Activated T-cell treated with anti-CD3 and anti-CD28 coated beads, Interleukin-2, amount 50 U/mL, for 1 hour (primary cell): ENCODE results near the gene DPF3.

ENCODE experiments used
- DNase-seq: peaks from one replicate; pipeline ENCODE4 v3.0.0-alpha.2; 2020

The DPF3 gene

DNA sequence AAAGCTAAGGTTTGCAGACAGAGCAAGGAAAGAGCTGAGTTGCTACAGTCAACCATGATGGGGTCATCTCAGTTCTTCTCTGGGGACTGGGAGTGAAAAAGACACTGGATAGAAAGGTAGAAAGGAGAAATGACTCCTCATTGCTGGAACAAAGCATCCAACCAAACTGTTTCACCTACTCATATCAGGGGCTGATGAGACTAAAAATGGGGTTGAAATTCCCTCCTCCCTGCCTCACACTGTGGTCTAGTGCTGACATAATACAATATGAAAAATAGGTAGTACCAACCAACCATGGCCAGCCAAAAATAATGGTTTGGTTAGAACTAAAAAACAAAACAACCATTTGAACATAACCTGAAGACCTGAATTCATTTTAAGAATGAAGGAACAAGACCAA lies 220.7 kb downstream of the DPF3 start:
- DNase-seq: no peak

DNA sequence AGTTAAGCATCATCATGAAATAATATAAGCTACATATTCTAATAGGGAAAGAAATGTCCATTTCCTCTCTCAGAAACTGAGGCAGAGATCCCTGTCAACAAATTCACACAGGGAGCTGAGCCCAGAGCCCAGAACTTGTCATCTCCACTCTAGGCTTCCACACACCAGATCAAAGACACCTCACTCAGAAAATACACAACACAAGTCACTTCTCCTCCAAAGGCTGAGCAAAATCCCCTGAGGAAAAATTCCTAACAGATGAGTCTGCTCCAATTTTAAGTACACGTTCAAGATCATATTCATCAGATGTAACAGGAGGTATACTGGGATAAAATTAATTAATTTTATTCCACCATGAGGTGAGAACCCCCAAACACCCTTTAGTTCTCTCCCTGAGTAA lies 227.3 kb downstream of the DPF3 start:
- no peak for DNase-seq

DNA sequence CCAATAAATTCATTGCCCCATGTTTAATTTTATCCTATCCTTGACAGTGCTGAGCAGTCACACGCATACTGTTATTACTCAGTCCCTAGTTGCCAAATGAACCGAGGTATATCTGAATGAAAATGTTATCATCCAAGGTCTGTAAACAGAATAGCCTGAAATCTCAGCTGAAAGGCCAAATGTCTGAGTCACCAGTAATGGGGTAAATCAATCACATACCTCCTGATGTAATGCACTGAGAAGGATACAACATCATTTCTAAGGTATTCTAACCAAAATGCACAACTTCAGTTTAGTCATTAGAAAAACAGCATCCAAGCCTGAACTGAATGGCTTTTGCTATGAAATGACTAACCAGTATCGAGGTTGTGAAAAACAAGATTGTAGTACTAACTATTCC lies 228.6 kb downstream of the DPF3 start:
- DNase-seq: no peak

DNA sequence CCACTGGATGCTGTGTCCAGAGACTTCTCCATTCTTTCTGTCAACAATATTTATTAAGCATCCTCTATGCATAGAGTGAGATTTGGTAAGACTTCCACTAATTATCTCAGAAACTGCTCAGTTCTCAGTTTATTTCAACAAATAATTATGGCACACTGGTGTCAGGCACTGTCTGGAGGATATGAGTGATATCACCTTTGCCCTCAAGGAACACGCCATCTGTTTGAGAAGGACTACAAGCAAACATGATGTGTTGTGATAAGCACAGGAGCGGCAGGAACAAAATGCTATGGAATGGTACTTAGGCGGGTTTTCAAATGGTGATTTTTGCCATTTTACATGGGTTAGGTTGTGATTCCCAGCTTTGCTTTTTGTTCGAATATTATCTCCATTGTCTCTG lies 229.2 kb downstream of the DPF3 start:
- no peak for DNase-seq

DNA sequence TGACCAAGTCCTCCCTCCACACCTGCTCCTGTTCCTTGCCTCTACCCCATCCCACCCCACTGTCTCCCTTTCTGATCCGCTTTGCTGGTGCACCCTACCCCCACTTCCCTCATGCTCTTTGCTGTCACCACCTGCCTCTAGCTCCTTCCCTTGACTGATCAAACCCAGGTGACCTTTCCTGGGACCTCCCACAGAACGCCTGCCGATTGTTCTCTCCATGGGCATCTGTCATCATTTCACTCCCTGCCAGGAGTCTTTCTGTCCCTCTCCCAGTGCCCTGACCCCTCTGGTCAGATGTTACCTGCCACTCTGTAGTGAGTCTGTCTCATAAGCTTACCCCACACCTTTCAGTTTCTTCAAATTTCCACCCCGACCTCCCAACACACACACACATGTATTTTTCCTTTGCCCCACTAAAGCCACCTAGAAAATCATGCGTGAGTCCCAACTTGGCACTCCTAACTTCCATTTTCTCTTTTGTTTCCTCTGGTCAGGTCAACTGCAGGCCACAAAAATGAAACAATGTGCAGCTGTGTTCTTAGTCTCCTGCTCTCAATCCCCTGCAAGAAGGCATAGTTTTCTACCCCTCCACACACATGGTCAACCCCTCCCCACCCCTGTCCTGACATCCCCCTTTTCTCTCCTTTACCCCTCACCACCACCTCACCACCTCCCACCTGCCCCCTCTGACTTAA lies 229.8 kb downstream of the DPF3 start:
- DNase-seq: no peak

DNA sequence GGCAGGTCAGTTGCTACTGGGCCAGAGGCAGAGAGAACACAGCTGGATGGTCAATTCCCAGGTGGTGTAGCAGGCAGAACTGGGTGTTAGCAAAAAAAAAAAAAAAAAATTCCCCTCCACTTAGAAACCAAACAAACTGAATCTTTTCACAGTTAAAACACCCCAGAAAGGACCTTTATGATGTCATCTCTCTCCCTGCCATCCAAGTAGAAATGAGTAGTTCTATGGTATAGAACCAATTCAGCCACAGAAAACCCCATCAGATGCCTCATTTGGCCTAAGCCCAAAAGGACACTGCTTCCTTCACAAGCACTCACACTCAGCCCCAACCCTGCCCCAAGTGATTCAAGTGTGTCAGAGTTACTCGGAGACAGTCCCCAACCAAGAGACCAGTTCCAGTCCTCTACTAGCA lies 230.8 kb downstream of the DPF3 start:
- DNase-seq: no peak

DNA sequence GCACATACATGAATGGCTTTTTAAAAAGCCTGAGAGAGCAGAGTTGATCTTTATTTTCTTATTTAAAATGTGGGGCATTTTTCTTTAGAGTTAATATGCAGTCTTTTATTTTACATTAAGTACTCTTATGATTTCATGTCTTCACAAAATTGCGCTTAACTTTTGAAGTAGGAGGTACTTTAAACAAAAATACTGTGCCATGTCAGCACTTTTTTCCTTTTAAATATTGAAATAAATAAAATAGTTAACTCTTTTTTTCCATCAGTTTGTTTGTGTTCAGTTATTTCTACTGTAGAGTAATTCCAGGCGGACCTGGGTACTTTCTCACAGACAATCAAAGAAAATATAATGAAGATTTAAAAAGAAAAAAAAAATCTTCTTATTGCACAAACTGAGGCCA lies 231.7 kb downstream of the DPF3 start:
- DNase-seq: no peak

DNA sequence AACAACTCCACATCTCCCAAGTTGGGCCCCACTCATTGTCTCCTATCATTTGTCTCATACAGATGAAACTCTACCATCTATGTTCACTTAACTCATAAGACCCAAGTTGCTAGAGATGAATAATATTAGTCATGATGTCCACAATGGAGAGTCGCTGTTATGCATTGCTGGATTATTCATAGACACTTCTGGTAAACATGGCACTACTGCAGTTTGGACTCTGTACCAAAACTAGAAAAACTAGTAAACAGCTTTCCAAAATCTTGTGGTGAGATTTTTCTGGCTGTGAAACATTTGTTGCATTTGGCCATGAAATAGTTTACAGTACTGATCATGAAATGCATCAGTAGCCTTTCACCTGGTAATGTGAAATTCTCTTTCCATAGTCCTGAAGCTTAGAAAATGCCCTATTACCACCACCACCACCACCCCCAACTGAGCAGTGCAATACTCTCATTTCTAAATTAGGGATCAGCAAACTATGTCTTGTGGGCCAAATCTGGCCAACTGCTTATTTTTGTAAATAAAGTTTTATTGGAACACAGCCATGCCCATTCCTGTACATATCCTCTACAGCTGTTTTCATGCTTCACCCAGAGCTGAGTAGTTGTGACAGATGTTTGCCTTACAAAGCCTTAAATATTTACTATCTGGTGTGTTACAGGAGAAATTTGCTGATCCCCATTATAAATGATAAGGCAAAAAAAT lies 236.5 kb downstream of the DPF3 start:
- DNase-seq: no peak

DNA sequence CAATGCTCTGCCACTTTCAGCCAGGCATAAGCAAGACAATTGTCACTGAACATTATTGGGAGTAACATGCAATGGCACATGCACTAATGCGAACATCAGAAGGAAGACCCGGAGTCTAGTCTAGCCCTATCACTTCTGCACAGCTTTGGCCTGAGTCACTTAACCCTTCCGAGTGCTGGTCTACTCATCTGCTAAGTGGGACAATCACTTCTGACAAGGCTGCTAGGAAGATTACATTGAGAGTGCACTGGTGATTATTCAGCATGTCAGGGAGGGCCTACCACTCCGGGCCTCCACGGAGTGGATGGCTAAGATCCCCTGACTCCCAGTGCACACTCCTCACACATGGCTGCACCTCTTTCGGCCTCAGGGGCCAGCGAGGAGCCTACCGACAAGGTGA lies 240.9 kb downstream of the DPF3 start:
- no peak for DNase-seq

DNA sequence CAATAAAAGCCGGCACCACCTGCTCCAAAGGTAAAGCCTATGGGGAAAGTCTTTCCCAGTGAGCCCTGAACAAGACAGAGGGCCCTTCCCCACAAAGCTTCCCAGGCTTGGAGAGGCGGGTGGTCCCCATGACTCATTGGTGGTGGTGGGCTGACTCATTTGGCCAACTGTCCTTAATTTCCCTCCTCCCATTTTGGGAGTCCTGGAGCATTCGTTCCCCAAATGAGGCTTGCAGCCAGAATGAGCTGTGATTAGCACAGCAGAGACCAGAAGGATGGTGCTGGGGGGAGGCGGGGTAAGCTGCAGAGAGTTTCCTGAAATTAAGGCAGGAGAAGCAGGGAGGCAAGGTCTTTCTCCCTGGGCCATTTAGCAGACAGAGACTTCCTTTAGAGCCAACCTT lies 241.7 kb downstream of the DPF3 start:
- DNase-seq: no peak

DNA sequence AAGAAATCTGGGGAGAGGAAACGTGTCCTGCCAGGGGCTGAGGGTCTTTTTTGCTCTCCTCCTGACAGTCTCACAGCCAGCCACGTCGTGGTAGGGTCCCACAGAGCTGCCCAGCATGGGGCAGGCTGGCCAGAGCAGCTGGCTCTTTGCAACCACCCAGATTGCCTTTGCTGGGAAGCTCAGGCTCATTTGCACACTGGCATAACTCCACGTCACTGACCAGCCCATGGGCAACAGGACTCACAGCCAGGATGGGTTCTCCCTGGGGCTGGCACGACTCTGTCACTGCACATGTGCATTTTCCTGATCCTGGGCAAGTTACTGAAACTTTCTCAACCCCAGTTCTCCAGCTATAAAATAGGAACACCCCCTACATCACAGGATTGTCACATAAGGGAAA lies 242.2 kb downstream of the DPF3 start:
- DNase-seq: no peak

DNA sequence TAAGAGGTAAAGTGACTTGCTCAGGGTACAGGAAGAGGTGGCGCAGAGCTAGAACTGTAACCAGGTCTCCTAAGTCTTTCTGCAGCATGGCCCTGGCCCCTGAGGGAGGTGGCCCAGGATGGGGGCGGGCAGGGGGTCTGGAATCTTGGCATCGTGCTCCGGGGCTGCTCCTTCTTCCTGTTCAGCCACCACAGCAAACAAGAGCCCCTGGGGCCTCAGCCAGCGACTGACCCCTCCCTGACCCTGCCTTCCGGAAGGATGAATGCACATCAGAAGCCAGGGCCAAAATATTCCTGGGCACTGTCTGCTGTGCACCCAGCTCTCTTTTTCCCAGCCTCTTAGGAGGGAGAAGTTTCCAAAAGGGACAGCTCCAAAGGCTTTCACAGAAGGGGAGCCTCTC lies 242.8 kb downstream of the DPF3 start:
- no peak for DNase-seq

DNA sequence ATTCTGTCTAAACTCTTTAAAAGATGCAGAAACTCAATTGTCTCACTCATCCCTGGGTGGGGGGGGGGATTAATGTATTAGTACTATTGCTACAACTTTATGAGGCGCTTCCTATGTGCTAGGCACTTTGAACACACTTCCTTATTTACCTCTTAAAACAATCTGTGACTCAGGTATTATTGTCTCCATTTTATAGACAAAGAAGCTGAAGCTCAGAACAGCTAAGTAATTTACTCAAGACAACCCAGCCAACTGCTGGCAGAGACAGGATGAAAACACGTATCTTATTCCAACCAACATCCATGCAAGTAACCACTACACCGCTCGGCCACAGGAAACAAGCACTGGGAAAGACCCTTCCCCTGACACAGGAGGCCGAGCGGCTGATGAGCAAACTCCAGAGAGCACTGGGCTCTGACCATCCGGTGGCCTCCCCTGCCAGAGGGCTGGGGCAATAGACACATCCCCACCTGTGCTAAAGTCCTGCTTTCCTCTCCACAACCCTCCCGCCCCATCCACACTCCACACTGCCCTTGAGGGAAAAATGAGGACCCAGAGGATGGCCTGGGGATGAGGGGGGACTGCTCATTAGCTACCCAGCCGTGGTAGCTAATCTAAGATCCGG lies 244.2 kb downstream of the DPF3 start:
- DNase-seq: no peak

DNA sequence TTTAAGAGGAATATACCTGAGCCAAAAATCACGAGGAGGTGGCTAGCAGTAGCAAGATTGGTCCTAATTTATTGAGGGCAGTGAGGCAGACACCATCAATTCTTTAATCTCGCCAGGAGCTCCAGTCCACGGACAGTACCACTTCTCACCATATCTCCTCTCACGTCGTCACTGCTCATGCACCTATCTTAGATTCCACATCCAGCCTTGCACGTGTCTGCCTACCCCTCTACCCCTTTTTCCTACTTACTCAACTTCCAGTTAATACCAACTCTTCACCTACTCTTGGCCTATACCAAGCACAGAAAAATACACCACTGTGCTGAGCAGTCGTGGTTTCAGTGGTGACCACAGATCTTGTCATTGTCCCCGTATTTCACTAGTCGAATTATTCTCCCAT lies 246.1 kb downstream of the DPF3 start:
- no peak for DNase-seq

DNA sequence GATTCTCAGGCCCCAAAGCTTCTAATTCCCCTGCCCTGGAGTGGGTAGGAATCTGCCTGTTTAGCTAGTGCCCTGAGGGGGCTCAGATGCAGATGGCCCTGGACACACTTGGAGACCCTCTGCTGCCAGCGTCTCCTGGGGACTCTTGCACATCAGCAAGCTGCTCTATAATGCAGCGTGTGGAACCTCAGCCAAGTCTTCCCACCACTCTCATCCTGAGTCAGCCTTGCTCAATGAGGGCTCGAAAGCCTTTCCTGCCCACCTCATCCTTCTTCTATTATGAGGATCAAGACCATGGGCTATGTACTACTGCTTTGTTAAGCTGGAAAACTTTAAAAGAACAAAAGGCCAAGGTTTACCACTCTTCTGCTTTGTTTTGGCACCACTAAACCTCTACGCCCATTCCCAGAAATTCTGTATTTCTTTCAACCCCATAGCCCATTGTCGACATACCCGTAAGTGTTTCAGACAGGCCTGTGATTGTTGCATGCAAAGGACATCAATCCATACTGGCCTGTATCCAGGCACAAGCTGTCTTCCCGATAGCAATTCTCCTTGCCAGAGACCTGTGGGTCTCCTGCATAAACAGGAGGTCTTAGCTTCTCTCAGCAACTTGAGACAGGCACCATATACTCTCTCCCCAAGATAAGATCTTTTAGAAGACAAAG lies 246.9 kb downstream of the DPF3 start:
- no peak for DNase-seq

DNA sequence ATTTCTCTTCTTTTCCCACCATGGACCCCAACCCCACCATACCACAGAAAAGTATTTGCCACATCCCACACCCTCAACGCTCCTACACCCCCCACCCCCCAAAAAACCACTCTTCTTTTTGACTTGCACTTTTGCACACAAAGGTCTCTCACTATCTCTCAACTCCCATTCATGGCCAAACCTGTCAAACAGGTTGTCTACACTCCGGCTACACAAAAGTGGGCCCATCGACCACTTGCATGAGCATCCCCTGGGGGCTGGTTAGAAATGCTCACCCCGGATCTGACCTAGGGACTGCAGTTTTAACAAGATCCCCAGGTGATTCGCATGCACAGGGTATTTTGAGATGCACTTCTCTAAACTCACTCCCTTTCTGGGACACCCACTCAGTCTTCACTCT lies 248.2 kb downstream of the DPF3 start:
- no peak for DNase-seq

DNA sequence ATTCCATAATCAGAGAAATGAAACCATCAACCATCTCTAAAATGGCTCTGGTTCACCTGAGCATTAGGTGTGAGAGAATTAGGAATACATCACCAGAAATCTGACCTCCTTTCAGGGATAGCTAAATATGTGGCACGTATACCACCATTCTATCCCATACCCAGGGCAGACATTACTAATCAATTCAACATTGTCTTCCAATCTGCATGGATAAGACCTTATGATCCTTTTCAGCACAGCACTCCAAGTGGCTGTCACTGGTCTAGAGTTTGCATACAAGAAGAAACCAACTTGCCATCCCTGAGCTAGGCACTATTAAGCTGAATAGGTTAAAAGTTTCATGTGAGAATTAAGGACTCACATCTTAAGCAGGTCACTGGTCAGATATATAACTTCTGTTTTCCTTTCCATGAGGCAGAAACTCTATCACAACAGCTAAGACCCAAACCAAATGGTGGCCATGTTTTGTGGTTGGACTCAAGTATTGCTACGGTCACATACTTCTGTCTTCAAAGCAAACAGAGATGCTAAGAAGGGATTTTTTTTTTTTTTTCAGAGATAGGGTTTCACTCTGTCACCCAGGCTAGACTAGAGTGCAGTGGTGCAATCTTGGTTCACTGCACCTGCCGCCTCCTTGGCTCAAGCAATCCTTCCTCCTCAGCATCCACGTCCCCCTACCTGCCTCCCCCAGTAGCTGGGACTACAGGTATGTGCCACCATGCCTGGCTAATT lies 249.0 kb downstream of the DPF3 start:
- DNase-seq: no peak

DNA sequence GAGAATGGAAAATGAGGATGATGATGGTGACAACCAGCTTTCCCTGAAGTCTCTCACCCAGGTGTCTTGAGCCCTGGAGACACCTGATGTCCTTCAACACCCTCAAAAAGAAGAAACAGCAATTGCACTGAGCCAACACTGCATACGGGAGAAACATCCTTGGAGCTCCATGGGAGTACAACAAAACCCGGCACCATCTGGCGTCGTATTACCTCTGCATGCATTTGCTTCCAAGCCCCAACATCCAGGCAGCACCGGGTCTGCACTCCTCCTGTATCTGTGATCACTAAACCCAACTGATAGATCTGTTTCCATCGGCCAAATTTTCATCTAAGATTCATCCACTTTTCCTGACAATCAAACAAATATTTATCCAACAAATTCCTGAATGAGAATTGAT lies 249.9 kb downstream of the DPF3 start:
- DNase-seq: no peak

DNA sequence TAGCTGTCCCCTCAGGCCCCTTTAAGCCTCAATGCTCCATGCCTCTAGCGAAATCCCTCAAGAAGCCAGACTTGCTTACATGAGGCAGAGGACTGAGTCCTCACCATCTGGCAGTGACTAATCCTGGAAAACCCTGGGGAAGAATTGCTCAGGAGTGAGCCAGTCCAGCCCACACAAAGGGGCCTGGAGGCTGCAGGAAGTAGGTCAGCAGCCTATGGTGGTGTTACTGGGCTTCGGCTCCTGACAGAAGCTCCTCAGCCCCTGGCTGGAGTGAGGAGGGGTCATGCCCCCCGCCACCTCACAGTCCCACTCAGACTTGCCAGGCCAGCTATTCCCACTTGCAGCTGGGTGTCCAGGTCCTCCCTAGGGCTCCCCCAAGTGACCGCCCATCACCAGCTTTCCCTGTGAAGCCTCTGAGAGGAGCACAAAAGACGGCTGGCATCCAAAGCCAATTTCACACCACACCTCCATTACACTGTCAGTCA lies 250.5 kb downstream of the DPF3 start:
- DNase-seq: no peak

DNA sequence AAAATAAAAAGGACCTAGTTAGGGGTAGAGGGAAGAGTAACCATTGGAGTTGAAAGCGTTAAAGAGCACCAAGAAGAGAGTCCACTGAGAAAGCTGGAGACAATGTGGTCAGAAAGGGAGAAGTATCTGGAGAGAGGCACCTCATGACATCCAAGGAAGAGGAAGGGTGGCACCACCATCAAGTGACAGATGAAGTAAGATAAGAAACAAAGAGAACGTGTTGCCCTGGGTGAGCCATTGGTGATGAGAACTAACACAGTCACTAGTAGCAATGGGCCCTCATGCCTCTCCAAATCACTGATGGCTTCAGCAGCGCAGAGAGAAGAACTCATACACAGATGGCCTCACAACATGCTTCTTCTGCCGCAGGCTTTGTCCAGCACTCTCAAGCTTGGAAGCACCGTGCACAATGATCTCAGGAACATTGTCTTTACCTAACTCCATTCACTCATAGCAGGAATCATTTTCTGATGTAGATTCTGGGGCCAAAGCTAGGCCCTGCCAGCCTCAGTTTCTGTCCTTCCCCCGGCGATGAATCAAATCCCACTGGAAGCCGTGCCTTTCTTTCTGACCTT lies 252.9 kb downstream of the DPF3 start:
- no peak for DNase-seq

DNA sequence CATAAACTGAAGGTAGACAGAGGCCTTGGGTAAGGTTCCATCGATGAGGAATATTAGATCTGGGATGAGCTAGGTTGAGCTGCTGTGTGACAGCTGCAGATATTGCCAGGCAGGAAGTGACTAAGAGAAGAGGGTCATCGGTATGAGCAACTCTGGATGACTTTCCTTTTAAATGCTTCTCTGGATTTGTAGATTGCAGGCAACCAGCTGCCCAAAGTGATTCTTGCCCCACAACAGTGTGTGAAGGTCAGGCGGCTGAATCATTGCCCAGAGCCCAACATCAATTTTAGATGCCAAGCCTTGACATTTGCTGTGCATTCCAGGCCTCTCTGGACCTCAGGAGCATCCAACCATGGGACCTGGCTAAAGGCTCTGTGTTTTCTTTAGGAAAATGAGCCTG lies 255.9 kb downstream of the DPF3 start:
- DNase-seq: no peak

DNA sequence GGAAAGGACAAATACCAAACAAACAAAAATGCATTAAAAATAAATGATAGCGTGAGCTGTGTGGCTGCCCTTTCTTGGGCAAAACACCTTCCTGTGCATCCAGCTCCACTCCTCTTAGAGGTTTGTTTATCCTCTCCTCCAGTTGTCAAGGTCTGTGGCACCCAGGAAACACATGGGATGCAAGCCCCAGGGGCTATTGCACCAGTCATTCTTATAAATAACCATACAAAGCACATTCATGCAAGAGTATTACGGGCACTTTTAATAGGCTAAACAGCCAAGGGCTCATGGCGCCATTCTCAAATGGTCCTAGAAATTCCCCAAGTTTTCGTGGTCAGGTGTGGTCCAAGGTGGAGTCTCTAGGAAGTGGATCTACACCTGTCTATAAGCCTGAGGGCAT lies 257.0 kb downstream of the DPF3 start:
- no peak for DNase-seq

DNA sequence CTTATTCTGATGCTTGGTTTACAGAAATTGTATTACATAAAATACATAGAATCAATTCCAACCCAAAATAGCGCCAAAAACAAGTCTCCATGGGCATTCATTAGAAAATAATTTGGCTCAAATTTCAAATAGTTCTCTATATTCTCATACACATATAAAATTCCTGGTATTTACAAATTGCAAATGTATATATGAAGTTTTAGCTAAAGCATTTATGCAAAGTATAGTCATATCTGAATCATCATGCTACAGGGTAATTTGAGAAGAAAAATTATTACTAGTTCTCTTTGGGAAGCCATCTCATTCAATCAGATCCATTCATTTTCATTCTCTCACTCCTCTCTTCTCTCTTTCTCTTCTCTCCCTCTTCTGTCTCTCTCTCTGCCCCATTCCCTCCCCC lies 257.8 kb downstream of the DPF3 start:
- no peak for DNase-seq
